H1 (cell line): ENCODE results near the gene RGS17. TPM values are rescaled to one million over a fixed set of nuclear protein-coding genes. Genes with fewer than 3 reads are reported as not detected.

ENCODE experiments used
- CTCF ChIA-PET: fragments of 300-600 bp; sonication (Branson Sonifier 250); formaldehyde crosslinking; loops from one replicate; lab custom pipeline; 2021; ENCODE audit not compliant: partially characterized antibody; lab: Charles Lee
- POLR2A ChIA-PET: fragments of 300-600 bp; sonication (Branson Sonifier 250); formaldehyde crosslinking; loops from one replicate; lab custom pipeline; 2021; ENCODE audit warnings: inconsistent platforms; ENCODE audit not compliant: partially characterized antibody; lab: Charles Lee
- DNase-seq, 2 experiments: peaks; one replicate each; pipeline versions ENCODE4 v3.0.0 to v3.0.0-alpha.2; 2010 to 2022; ENCODE audit warnings: low spot score in 2 of 2, low read depth in 1 of 2, mixed read lengths in 1 of 2
- FAIRE-seq: peaks from 2 replicates; lab custom pipeline; 2011; peaks lifted over from hg19 to GRCh38; lab: Jason Lieb, UNC
- H2AFZ ChIP-seq: 2 replicates; pipeline ENCODE4 v1.8.1; 2012; ENCODE audit warnings: low read length, inconsistent platforms
- H2AK5ac ChIP-seq: 2 replicates; pipeline ENCODE4 v1.6.1; 2013; ENCODE audit warnings: low read depth, low read length
- H2BK120ac ChIP-seq: replicated peaks from 2 replicates; pipeline ENCODE3; 2013; ENCODE audit warnings: low read depth, low read length, inconsistent platforms
- H2BK12ac ChIP-seq: 2 replicates; pipeline ENCODE4 v1.6.1; 2013; ENCODE audit warnings: low read depth, low read length
- H2BK15ac ChIP-seq: 2 replicates; pipeline ENCODE4 v1.6.1; 2013; ENCODE audit warnings: low read length
- H2BK20ac ChIP-seq: 2 replicates; pipeline ENCODE4 v1.6.1; 2013; ENCODE audit warnings: low read length
- H2BK5ac ChIP-seq: 2 replicates; pipeline ENCODE4 v1.6.1; 2013; ENCODE audit warnings: low read depth, low read length
- H3K14ac ChIP-seq: 2 replicates; pipeline ENCODE4 v1.6.1; 2013; ENCODE audit warnings: inconsistent platforms; ENCODE audit not compliant: insufficient read length
- H3K18ac ChIP-seq: 2 replicates; pipeline ENCODE4 v1.6.1; 2013; ENCODE audit warnings: low read length; ENCODE audit errors: extremely low read depth
- H3K23ac ChIP-seq: 2 replicates; pipeline ENCODE4 v1.6.1; 2013; ENCODE audit warnings: inconsistent platforms; ENCODE audit not compliant: insufficient read length
- H3K23me2 ChIP-seq: 2 replicates; pipeline ENCODE4 v1.6.1; 2013; ENCODE audit warnings: low read depth, low read length
- H3K27ac ChIP-seq: 2 replicates; pipeline ENCODE4 v1.6.1; 2011; ENCODE audit warnings: low read depth, low read length, inconsistent platforms
- H3K27me3 ChIP-seq, 4 experiments: replicated peaks in 1 of 4; 1 replicate in 1 of 4; 2 replicates in 3 of 4; pipeline versions ENCODE4 v1.6.1 to v1.8.1; 2011 to 2013; ENCODE audit warnings: low read length in 3 of 4, mild to moderate bottlenecking in 3 of 4, inconsistent platforms in 2 of 4, mixed read lengths in 2 of 4, moderate library complexity in 1 of 4; ENCODE audit not compliant: control insufficient read depth in 3 of 4, insufficient read depth in 3 of 4; ENCODE audit errors: extremely low read depth in 1 of 4
- H3K36me3 ChIP-seq, 4 experiments: 2 replicates each; pipeline versions ENCODE4 v1.6.1 to v1.8.1; 2011 to 2013; ENCODE audit warnings: mild to moderate bottlenecking in 4 of 4, low read length in 3 of 4, moderate library complexity in 2 of 4, control low read depth in 1 of 4, inconsistent platforms in 1 of 4; ENCODE audit not compliant: insufficient read depth in 4 of 4, control insufficient read depth in 2 of 4
- H3K4ac ChIP-seq: replicated peaks from 2 replicates; pipeline ENCODE3; 2013; ENCODE audit warnings: low read length, low read depth, mixed read lengths, inconsistent platforms; ENCODE audit not compliant: insufficient read length
- H3K4me1 ChIP-seq, 4 experiments: replicated peaks in 1 of 4; 1 replicate in 1 of 4; 2 replicates in 3 of 4; pipeline versions ENCODE4 v1.6.1 to v1.8.1; 2011 to 2013; ENCODE audit warnings: low read length in 3 of 4, inconsistent platforms in 2 of 4, mixed read lengths in 1 of 4; ENCODE audit not compliant: insufficient read depth in 4 of 4, control insufficient read depth in 3 of 4
- H3K4me2 ChIP-seq, 2 experiments: 2 replicates each; pipeline versions ENCODE4 v1.6.1 to v1.8.1; 2011 to 2013; ENCODE audit warnings: low read depth in 2 of 2, low read length in 2 of 2, control low read depth in 1 of 2, inconsistent platforms in 1 of 2, mild to moderate bottlenecking in 1 of 2; ENCODE audit not compliant: insufficient read depth in 1 of 2
- H3K4me3 ChIP-seq, 4 experiments: fragments of 200-600, 300-600 bp in 1 of 4; sonication (generic), shearing (Covaris generic), sonication (Bioruptor Twin) in 1 of 4; 2 replicates each; pipeline versions ENCODE4 v1.5.1 to v1.8.1; 2011 to 2016; ENCODE audit warnings: low read length in 4 of 4, low read depth in 3 of 4, control low read depth in 2 of 4, inconsistent platforms in 2 of 4, mild to moderate bottlenecking in 2 of 4, mixed read lengths in 1 of 4, moderate library complexity in 1 of 4; ENCODE audit not compliant: insufficient read depth in 2 of 4; ENCODE audit errors: extremely low read depth in 1 of 4
- H3K56ac ChIP-seq: replicated peaks from 2 replicates; pipeline ENCODE3; 2013; ENCODE audit warnings: low read depth, mild to moderate bottlenecking, mixed read lengths, low read length, inconsistent platforms; ENCODE audit not compliant: insufficient read length
- H3K79me1 ChIP-seq: 2 replicates; pipeline ENCODE4 v1.6.1; 2013; ENCODE audit warnings: low read depth, low read length, control low read depth
- H3K79me2 ChIP-seq, 2 experiments: 2 replicates each; pipeline versions ENCODE4 v1.6.1 to v1.8.1; 2012 to 2013; ENCODE audit warnings: low read length in 2 of 2, mild to moderate bottlenecking in 2 of 2, inconsistent platforms in 1 of 2; ENCODE audit not compliant: insufficient read depth in 2 of 2, control insufficient read depth in 1 of 2
- H3K9ac ChIP-seq, 4 experiments: replicated peaks in 1 of 4; 1 replicate in 1 of 4; 2 replicates in 3 of 4; pipeline versions ENCODE4 v1.6.1 to v1.8.1; 2011 to 2013; ENCODE audit warnings: low read depth in 3 of 4, low read length in 3 of 4, control low read depth in 2 of 4, mild to moderate bottlenecking in 2 of 4, moderate library complexity in 2 of 4, inconsistent platforms in 1 of 4; ENCODE audit errors: extremely low read depth in 1 of 4
- H3K9me3 ChIP-seq, 2 experiments: 2 replicates each; pipeline versions ENCODE4 v1.6.1 to v1.8.1; 2012 to 2013; ENCODE audit warnings: mild to moderate bottlenecking in 2 of 2, moderate library complexity in 2 of 2, control low read depth in 1 of 2, inconsistent platforms in 1 of 2, low read depth in 1 of 2, low read length in 1 of 2, mixed read lengths in 1 of 2; ENCODE audit not compliant: insufficient read depth in 2 of 2
- H4K20me1 ChIP-seq, 2 experiments: replicated peaks in 1 of 2; 2 replicates each; pipeline versions ENCODE3 to v1.8.1; 2011 to 2013; ENCODE audit warnings: inconsistent platforms in 2 of 2, low read length in 2 of 2, mild to moderate bottlenecking in 1 of 2; ENCODE audit not compliant: insufficient read depth in 2 of 2, control insufficient read depth in 1 of 2
- H4K5ac ChIP-seq: 2 replicates; pipeline ENCODE4 v1.6.1; 2013; ENCODE audit warnings: low read length, low read depth, mixed read lengths, inconsistent platforms; ENCODE audit not compliant: insufficient read length
- H4K8ac ChIP-seq: 2 replicates; pipeline ENCODE4 v1.8.0; 2013; ENCODE audit warnings: mild to moderate bottlenecking, moderate library complexity, low read length, inconsistent platforms; ENCODE audit not compliant: insufficient read depth; ENCODE audit errors: extremely low read depth
- H4K91ac ChIP-seq: replicated peaks from 2 replicates; pipeline ENCODE3; 2013; ENCODE audit warnings: low read length, mixed read lengths, inconsistent platforms; ENCODE audit not compliant: insufficient read length
- FOSL1 ChIP-seq: IDR thresholded peaks from 2 replicates; pipeline ENCODE4 v1.6.1; 2011; ENCODE audit warnings: mild to moderate bottlenecking, low read depth, low read length, moderate library complexity; ENCODE audit not compliant: insufficient read depth
- KDM4A ChIP-seq: IDR thresholded peaks from one replicate; pipeline ENCODE4 v1.7.1; 2012; ENCODE audit warnings: low read depth, mild to moderate bottlenecking, moderate library complexity, low read length, inconsistent platforms; ENCODE audit not compliant: severe bottlenecking
- NRF1 ChIP-seq: IDR thresholded peaks from 2 replicates; pipeline ENCODE4 v1.6.1; 2011; ENCODE audit warnings: mild to moderate bottlenecking, low read depth, low read length, improper control_type of control experiment
- PHF8 ChIP-seq: fragments of 200-600 bp; sonication (generic); conservative IDR thresholded peaks from 2 replicates; pipeline ENCODE4 v1.7.1; 2012; ENCODE audit warnings: low read depth, mild to moderate bottlenecking, inconsistent platforms, low read length, moderate library complexity
- POLR2A ChIP-seq, 2 experiments: IDR thresholded peaks; 1 replicate in 1 of 2; 2 replicates in 1 of 2; pipeline ENCODE4 v1.6.1; 2011; ENCODE audit warnings: low read depth in 2 of 2, low read length in 2 of 2, mild to moderate bottlenecking in 2 of 2; ENCODE audit errors: control extremely low read depth in 1 of 2
- RNF2 ChIP-seq: fragments of 200-900, 300-1000 bp; sonication (generic); IDR thresholded peaks from 2 replicates; pipeline ENCODE4 v1.7.1; 2016; ENCODE audit warnings: borderline replicate concordance, low read depth, mild to moderate bottlenecking, antibody characterized with exemption, low read length; ENCODE audit not compliant: poor library complexity, severe bottlenecking; ENCODE audit errors: missing control alignments
- SIRT6 ChIP-seq: IDR thresholded peaks from one replicate; pipeline ENCODE4 v1.7.1; 2012; ENCODE audit warnings: low read length, inconsistent platforms
- ZNF274 ChIP-seq: IDR thresholded peaks from 2 replicates; pipeline ENCODE4 v1.7.0; 2012; ENCODE audit warnings: low read length, borderline replicate concordance; ENCODE audit errors: extremely low read depth
- WGBS, 2 experiments: shearing (Covaris generic) in 1 of 2; methylation state at CpG; one replicate each; pipeline versions ENCODE4 v1.1.6 to v1.1.7; 2013 to 2015; ENCODE audit warnings: low lambda C conversion rate in 2 of 2, mixed read lengths in 2 of 2, inconsistent platforms in 1 of 2, low coverage in 1 of 2, missing lambda C conversion rate in 1 of 2; ENCODE audit not compliant: insufficient replicate concordance in 2 of 2, insufficient coverage in 1 of 2, insufficient read length in 1 of 2; ENCODE audit errors: extremely low coverage in 1 of 2, missing lambda C conversion rate in 1 of 2; 5-methylcytosine and 5-hydroxymethylcytosine counted together
- polyA plus RNA-seq, 7 experiments: library from polyadenylated mRNA; depleted of rRNA in 3 of 7; stranded (reverse) in 5 of 7; unstranded in 2 of 7; fragments of >200 nt in 5 of 7; fragments of 200-250 nt in 2 of 7; gene quantifications; 1 replicate in 5 of 7; 2 replicates in 1 of 7; 4 replicates in 1 of 7; pipeline versions ENCODE4 v1.2.1 to v1.2.3, GENCODE V29; 2011 to 2013; ENCODE audit warnings: missing spikeins in 2 of 7, mixed read lengths in 2 of 7
- total RNA-seq: library from RNA; stranded (reverse); fragmentation: NEBNext Ultra II Directional; extraction: Animal tissue kit (Norgen Biotek cat#: 25700); gene quantifications from 2 replicates; pipeline ENCODE4 v1.2.1, GENCODE V29; 2021
- TF ChIP-seq, protein P1 (sequence below): IDR thresholded peaks from 2 replicates; pipeline ENCODE4 v1.6.1; 2011; ENCODE audit warnings: low read depth, mild to moderate bottlenecking, low read length; ENCODE audit not compliant: insufficient read depth

Gene RGS17
- total and polyA plus RNA-seq, 2 of the 8 experiments (the other 6 are each of a cell fraction or from before 2014, with no cell fraction given): 2.0 to 12.2 TPM

DNA sequence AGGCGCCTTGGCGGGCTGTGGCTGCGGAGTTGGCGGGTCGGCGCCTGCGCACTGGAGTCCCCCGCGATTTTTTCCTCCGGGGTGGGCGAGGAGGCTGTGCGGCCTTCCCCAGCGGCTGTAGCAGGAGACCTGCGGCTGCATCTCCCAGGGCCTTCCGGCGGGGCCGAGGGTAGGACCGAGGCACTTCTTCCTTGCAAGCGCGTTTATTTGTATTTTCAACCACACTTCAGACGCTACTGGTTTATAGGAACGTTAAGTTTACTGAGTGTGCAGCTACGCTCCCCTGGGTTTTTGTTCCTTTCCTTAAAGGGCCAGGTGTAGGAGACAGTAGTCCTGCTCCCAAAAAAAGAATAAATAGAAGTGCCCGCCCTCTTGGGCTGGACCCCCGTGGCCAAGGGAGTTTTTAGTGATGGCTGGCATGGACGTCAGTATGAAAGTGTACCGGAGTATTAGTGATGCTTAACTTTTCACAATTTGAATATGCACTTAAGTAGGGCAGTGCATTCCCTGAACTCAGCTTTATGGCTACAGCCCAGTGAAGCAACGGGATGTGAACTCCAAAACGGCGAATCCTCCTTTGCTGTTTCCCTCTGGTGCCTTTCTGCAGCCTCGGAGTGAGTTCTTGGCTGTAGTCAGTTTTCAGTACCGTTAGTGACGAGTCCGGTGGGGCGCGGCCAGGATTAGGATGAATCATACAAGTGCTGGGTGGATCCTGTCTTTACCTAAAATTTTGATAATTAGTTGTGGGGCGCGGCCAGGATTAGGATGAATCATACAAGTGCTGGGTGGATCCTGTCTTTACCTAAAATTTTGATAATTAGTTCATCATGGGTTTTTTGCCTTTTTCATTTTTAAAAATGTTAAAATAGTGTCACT is 147.2 kb downstream of the RGS17 start:
- H2BK20ac ChIP-seq: no peak overlapping the region
- peak overlapping the region; percentile 57 for H4K5ac ChIP-seq
- peak overlapping the region; percentile 81 to 96 (median 95) for H3K9ac ChIP-seq
- peaks cover 38 to 75% of the 10 kb centered on the region in 2 experiments for H3K79me2 ChIP-seq
- H2BK12ac ChIP-seq: no peak overlapping the region; the same call in 1 of the 2 replicates
- peak overlapping the region; percentile 95 for H3K14ac ChIP-seq
- CTCF ChIA-PET: interaction anchor here (1.3 kb wide), 1 partner anchor 30 kb away, joined by 4 read pairs; no protein-coding TSS in a partner anchor
- H3K23ac ChIP-seq: no peak overlapping the region
- H3K4me3 ChIP-seq: peak overlapping the region; percentile 80 to 97 (median 88)
- peaks cover 2% of the 10 kb centered on the region in 4 experiments; a peak in 3 of 7 replicates for H3K4me1 ChIP-seq
- no peaks in the 10 kb centered on the region for H3K9me3 ChIP-seq
- peak overlapping the region; percentile 92 for H3K27ac ChIP-seq
- peaks cover 4% of the 10 kb centered on the region in 2 experiments for H4K20me1 ChIP-seq
- H2BK5ac ChIP-seq: peak overlapping the region; percentile 87
- H4K8ac ChIP-seq: peak overlapping the region; percentile 79; the same call in 1 of the 2 replicates
- H2AK5ac ChIP-seq: no peak overlapping the region
- H2BK15ac ChIP-seq: no peak overlapping the region
- H3K79me1 ChIP-seq: no peaks in the 10 kb centered on the region
- peak overlapping the region; percentile 75 for H4K91ac ChIP-seq
- WGBS, 2 experiments: 2% methylated on average over 38 of the region's 38 CpGs; no CpG with 5 or more reads in 1 of the 2 experiments
- no peak for FAIRE-seq
- H3K27me3 ChIP-seq: no peaks in the 10 kb centered on the region
- H3K18ac ChIP-seq: peak overlapping the region; percentile 33
- DNase-seq: peak in 1 of 2 experiments; percentile 94
- POLR2A ChIA-PET: interaction anchor here (0.6 to 5.5 kb wide), 13 partner anchors 7 to 215 kb away, joined by 3 to 103 read pairs (median 4); partner anchors contain the start of gene MTRF1L
- no peak overlapping the region for H2BK120ac ChIP-seq
- 0 out of 2 replicates have a peak overlapping the region, but pooled peaks have one; percentile 47 for H2AFZ ChIP-seq
- H3K56ac ChIP-seq: peak overlapping the region; percentile 89
- H3K36me3 ChIP-seq: peaks cover 0 to 11% (median 0%) of the 10 kb centered on the region in 4 experiments; a peak in 3 of 8 replicates
- peak overlapping the region; percentile 75 to 95 for H3K4me2 ChIP-seq
- H3K4ac ChIP-seq: peak overlapping the region; percentile 17
- H3K23me2 ChIP-seq: peaks cover 5% of the 10 kb centered on the region
- no peak for TF ChIP-seq KDM4A
- TF ChIP-seq NRF1: peak; percentile 93
- TF ChIP-seq RNF2: no peak
- no peak for TF ChIP-seq FOSL1
- no peak for TF ChIP-seq ZNF274
- TF ChIP-seq PHF8: peak; percentile 88; the same call in 1 of the 2 replicates
- TF ChIP-seq, protein P1, sequence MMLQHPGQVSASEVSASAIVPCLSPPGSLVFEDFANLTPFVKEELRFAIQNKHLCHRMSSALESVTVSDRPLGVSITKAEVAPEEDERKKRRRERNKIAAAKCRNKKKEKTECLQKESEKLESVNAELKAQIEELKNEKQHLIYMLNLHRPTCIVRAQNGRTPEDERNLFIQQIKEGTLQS: no peak
- no peak for TF ChIP-seq SIRT6
- 0 out of 3 replicates have a peak, but pooled peaks of 1 of the 2 experiments have one; percentile 31 for TF ChIP-seq POLR2A (IDR thresholded peaks at IDR 0.05; ENCODE audit: control extremely low read depth in 1 of 2, low read depth in 2 of 2, low read length in 2 of 2)
